Right hindlimb (tissue), 1 donor: ENCODE data around the gene SKI.
"Not testable (repeated sequence)": the region's sequence is repeated elsewhere in the genome, so short reads cannot be mapped to it uniquely, and the experiment has no call there.

Source experiments
- DNase-seq: peaks from one replicate; pipeline ENCODE4 v3.0.0-alpha.2; 2018

Gene SKI

GRCh38 chr1:2279817-2280216 is 51.7 kb downstream of the SKI start:
- no peak for DNase-seq

- DNase-seq = no peak
These were observed 54.6 kb downstream of the SKI start for GRCh38 chr1:2282556-2283270.

- no peak for DNase-seq
These were observed 55.4 kb downstream of the SKI start for GRCh38 chr1:2283371-2283990.

- no peak for DNase-seq
These were observed 56.1 kb downstream of the SKI start for GRCh38 chr1:2283991-2284895.

- no peak for DNase-seq
These were observed 56.8 kb downstream of the SKI start for GRCh38 chr1:2284932-2285331.

- no peak for DNase-seq
These were observed 58.8 kb downstream of the SKI start for GRCh38 chr1:2286923-2287322.

GRCh38 chr1:2287649-2288048 is 59.5 kb downstream of the SKI start:
- DNase-seq = no peak

- DNase-seq = no peak
These were observed 60.2 kb downstream of the SKI start for GRCh38 chr1:2288311-2288710.

- DNase-seq = no peak
These were observed 60.9 kb downstream of the SKI start for GRCh38 chr1:2288816-2289536.

- peak; percentile 44 for DNase-seq
These were observed 61.5 kb downstream of the SKI start for GRCh38 chr1:2289607-2290006.

- no peak for DNase-seq
These were observed 62.1 kb downstream of the SKI start for GRCh38 chr1:2290171-2290578.

- DNase-seq = peak; percentile 85
These were observed 62.7 kb downstream of the SKI start for GRCh38 chr1:2290595-2291510.

- DNase-seq = no peak
These were observed 63.5 kb downstream of the SKI start for GRCh38 chr1:2291577-2291976.

- no peak for DNase-seq
These were observed 64.8 kb downstream of the SKI start for GRCh38 chr1:2292725-2293450.

- no peak for DNase-seq
These were observed 66.1 kb downstream of the SKI start for GRCh38 chr1:2294033-2294724.

- no peak for DNase-seq
These were observed 66.6 kb downstream of the SKI start for GRCh38 chr1:2294725-2295078.

GRCh38 chr1:2295526-2295925 is 67.4 kb downstream of the SKI start:
- no peak for DNase-seq

- DNase-seq = not testable (repeated sequence)
These were observed 68.1 kb downstream of the SKI start for GRCh38 chr1:2296211-2296610.

GRCh38 chr1:2296614-2297013 is 68.5 kb downstream of the SKI start:
- DNase-seq = no peak

GRCh38 chr1:2297246-2298011 is 69.3 kb downstream of the SKI start:
- DNase-seq = no peak
